PC-9 (cell line): Measurements from ENCODE around the gene TMEM198. TPM values are rescaled to one million over a fixed set of nuclear protein-coding genes. Genes with fewer than 3 reads are reported as not detected.
A peak's percentile ranks its signal among the peaks of the same experiment; 100 is the strongest.

Source experiments
- BruUV-seq: library from RNA; stranded (reverse); fragments of 400-500 nt; replicated peaks from 2 replicates; lab custom pipeline; 2021; lab: Mats Ljungman, UMichigan
- CTCF ChIA-PET: fragments of 300-600 bp; sonication (Branson Sonifier 250); formaldehyde crosslinking; loops from one replicate; lab custom pipeline; 2022; ENCODE audit warnings: antibody characterized with exemption; lab: Charles Lee
- POLR2A ChIA-PET: fragments of 300-600 bp; sonication (Branson Sonifier 250); formaldehyde crosslinking; loops from one replicate; lab custom pipeline; 2022; ENCODE audit warnings: antibody characterized with exemption; ENCODE audit not compliant: unreplicated experiment; lab: Charles Lee
- DNase-seq, 2 experiments: peaks; one replicate each; pipeline versions ENCODE4 v3.0.0 to v3.0.0-alpha.2; 2015 to 2022; ENCODE audit warnings: mixed read lengths in 1 of 2
- H2AFZ ChIP-seq: fragments of 200-600 bp; sonication (generic); 2 replicates; pipeline ENCODE4 v1.8.1; 2017; ENCODE audit warnings: antibody characterized with exemption
- H3F3A ChIP-seq: fragments of 200-600 bp; sonication (generic); 2 replicates; pipeline ENCODE4 v1.8.1; 2017; ENCODE audit warnings: antibody characterized with exemption, mild to moderate bottlenecking, low read depth; ENCODE audit not compliant: insufficient read depth
- H3K27ac ChIP-seq: fragments of 200-600 bp; sonication (generic); 2 replicates; pipeline ENCODE4 v1.6.1; 2016; ENCODE audit warnings: mixed run types
- H3K27me3 ChIP-seq: fragments of 200-600 bp; sonication (generic); 2 replicates; pipeline ENCODE4 v1.6.1; 2016; ENCODE audit warnings: low read depth, mixed run types; ENCODE audit not compliant: insufficient read depth
- H3K36me3 ChIP-seq: fragments of 200-600 bp; sonication (generic); 2 replicates; pipeline ENCODE4 v1.6.1; 2016; ENCODE audit warnings: low read depth, mixed run types
- H3K4me1 ChIP-seq: fragments of 200-600 bp; sonication (generic); replicated peaks from 2 replicates; pipeline ENCODE4 v1.6.1; 2016; ENCODE audit warnings: mixed run types; ENCODE audit not compliant: insufficient read depth
- H3K4me2 ChIP-seq: fragments of 200-600 bp; sonication (generic); 2 replicates; pipeline ENCODE4 v1.6.1; 2017; ENCODE audit warnings: mixed run types
- H3K4me3 ChIP-seq: fragments of 200-600 bp; sonication (generic); 2 replicates; pipeline ENCODE4 v1.6.1; 2016; ENCODE audit warnings: mixed run types
- H3K79me2 ChIP-seq: fragments of 200-600 bp; sonication (generic); 2 replicates; pipeline ENCODE4 v1.6.1; 2017; ENCODE audit warnings: low read depth, mixed run types
- H3K9me2 ChIP-seq: fragments of 200-600 bp; sonication (generic); 2 replicates; pipeline ENCODE4 v1.8.1; 2017; ENCODE audit warnings: mild to moderate bottlenecking; ENCODE audit not compliant: insufficient read depth
- H3K9me3 ChIP-seq: fragments of 200-600 bp; sonication (generic); 2 replicates; pipeline ENCODE4 v1.8.1; 2016; ENCODE audit warnings: low read depth; ENCODE audit not compliant: insufficient read depth
- H4K20me1 ChIP-seq: fragments of 200-600 bp; sonication (generic); 2 replicates; pipeline ENCODE4 v1.8.1; 2017; ENCODE audit not compliant: insufficient read depth
- CTCF ChIP-seq: fragments of 200-600 bp; sonication (generic); conservative IDR thresholded peaks from 2 replicates; pipeline ENCODE4 v1.6.1; 2017; ENCODE audit warnings: mixed run types, antibody characterized with exemption, mild to moderate bottlenecking, moderate library complexity
- EZH2 ChIP-seq: fragments of 200-600 bp; sonication (generic); IDR thresholded peaks from 2 replicates; pipeline ENCODE4 v1.8.0; 2017; ENCODE audit warnings: antibody characterized with exemption, low read depth
- intact Hi-C: fragments of 100-400 bp; cut with micrococcal nuclease; formaldehyde crosslinking; loops from one replicate; pipeline ENCODE4 v1.10.0; 2022; ENCODE audit not compliant: unreplicated experiment
- total RNA-seq: library from RNA; stranded (reverse); gene quantifications from 2 replicates; pipeline ENCODE4 v1.2.3, GENCODE V29; 2021

Gene TMEM198
- total RNA-seq, 1 experiment from 2014 or later, result 3.6 TPM

- Histone ChIP-seq H3F3A (peaks cover 13% of the 10 kb centered on the region), H4K20me1 (no peaks in the 10 kb centered on the region), H3K79me2 (peaks cover 13% of the 10 kb centered on the region), H3K27me3 (no peaks in the 10 kb centered on the region), H3K9me3 (no peaks in the 10 kb centered on the region), H3K36me3 (no peaks in the 10 kb centered on the region), H2AFZ (no peak overlapping the region), H3K27ac (no peak overlapping the region; the same call in 1 of the 2 replicates), H3K4me1 (peaks cover 28% of the 10 kb centered on the region), H3K4me3 (peak overlapping the region; percentile 67; the same call in 1 of the 2 replicates), H3K4me2 (peak overlapping the region; percentile 98), H3K9me2 (no peaks in the 10 kb centered on the region)
- BruUV-seq, result no TSS peak
- TF ChIP-seq CTCF, result no peak
- TF ChIP-seq EZH2, result no peak
- ChIA-PET POLR2A (interaction anchor here (0.7 to 1.1 kb wide), 3 partner anchors 8 to 27 kb away, joined by 4 to 6 read pairs (median 6); no protein-coding TSS in a partner anchor), CTCF (no interaction called here)
- DNase-seq, result peak; percentile 79 to 91
- intact Hi-C loops, result no loop called here
Measured at GRCh38 chr2:219569041-219569440, 25.2 kb downstream of the TMEM198 start.

GRCh38 chr2:219569635-219570034, 25.8 kb downstream of the TMEM198 start:
- ChIA-PET POLR2A (interaction anchor here (0.8 to 1.1 kb wide), 2 partner anchors 26 to 27 kb away, joined by 6 read pairs; no protein-coding TSS in a partner anchor), CTCF (no interaction called here)
- DNase-seq, result no peak
- H3F3A ChIP-seq, result peaks cover 13% of the 10 kb centered on the region
- no peak for TF ChIP-seq CTCF
- TF ChIP-seq EZH2, result no peak
- H3K4me2 ChIP-seq, result peak overlapping the region; percentile 98
- peaks cover 28% of the 10 kb centered on the region for H3K4me1 ChIP-seq
- H3K27me3 ChIP-seq, result no peaks in the 10 kb centered on the region
- no peaks in the 10 kb centered on the region for H3K9me2 ChIP-seq
- no peaks in the 10 kb centered on the region for H3K9me3 ChIP-seq
- H4K20me1 ChIP-seq, result no peaks in the 10 kb centered on the region
- intact Hi-C loops, result loop anchor here (2.0 kb wide), 1 partner anchor 27 kb away; the partner anchor contains the start of gene CHPF
- BruUV-seq, result TSS peak; percentile 46
- H3K4me3 ChIP-seq, result peak overlapping the region; percentile 67
- no peaks in the 10 kb centered on the region for H3K36me3 ChIP-seq
- H3K79me2 ChIP-seq, result peaks cover 13% of the 10 kb centered on the region
- H2AFZ ChIP-seq, result peak overlapping the region; percentile 67
- H3K27ac ChIP-seq, result peak overlapping the region; percentile 28

GRCh38 chr2:219570194-219570923, 26.5 kb downstream of the TMEM198 start:
- H3K9me3 ChIP-seq, result no peaks in the 10 kb centered on the region
- DNase-seq, result peak in 1 of 2 experiments; percentile 39
- H3K9me2 ChIP-seq, result no peaks in the 10 kb centered on the region
- H4K20me1 ChIP-seq, result no peaks in the 10 kb centered on the region
- peaks cover 13% of the 10 kb centered on the region for H3F3A ChIP-seq
- no peaks in the 10 kb centered on the region for H3K36me3 ChIP-seq
- H3K4me3 ChIP-seq, result peak overlapping the region; percentile 67
- no TSS peak for BruUV-seq
- H3K4me1 ChIP-seq, result peaks cover 28% of the 10 kb centered on the region
- CTCF ChIA-PET, result interaction anchor here (1.4 kb wide), 1 partner anchor 10 kb away, joined by 8 read pairs; no protein-coding TSS in a partner anchor
- H3K27ac ChIP-seq, result peak overlapping the region; percentile 64; the same call in 1 of the 2 replicates
- H3K4me2 ChIP-seq, result peak overlapping the region; percentile 98
- no peaks in the 10 kb centered on the region for H3K27me3 ChIP-seq
- intact Hi-C loops, result loop anchor here (2.0 kb wide), 1 partner anchor 28 kb away; the partner anchor contains the start of gene CHPF
- H3K79me2 ChIP-seq, result peaks cover 13% of the 10 kb centered on the region
- peak overlapping the region; percentile 67 for H2AFZ ChIP-seq
- TF ChIP-seq EZH2, result no peak
- no peak for TF ChIP-seq CTCF
- POLR2A ChIA-PET, result interaction anchor here (0.5 to 0.7 kb wide), 3 partner anchors 18 to 566 kb away, joined by 3 to 6 read pairs (median 5); no protein-coding TSS in a partner anchor
